GM11168 (cell line): ENCODE results near the gene CNTNAP2.

Experiments
- in situ Hi-C: fragments of 300-500 bp; cut with MboI; formaldehyde crosslinking; loops from one replicate; pipeline ENCODE4 v1.12.0; 2022; ENCODE audit warnings: low sequenced_read_pairs; ENCODE audit not compliant: unreplicated experiment

The CNTNAP2 gene

GRCh38 chr7:146725520-146725919, 608.9 kb downstream of the CNTNAP2 start:
- in situ Hi-C loops: no loop called here

GRCh38 chr7:146728141-146728540, 611.5 kb downstream of the CNTNAP2 start:
- in situ Hi-C loops: no loop called here

GRCh38 chr7:146728611-146729010, 612.0 kb downstream of the CNTNAP2 start:
- in situ Hi-C loops: no loop called here

- in situ Hi-C loops: no loop called here
Measured at GRCh38 chr7:146731185-146731584, 614.6 kb downstream of the CNTNAP2 start.

GRCh38 chr7:146735992-146736391, 619.4 kb downstream of the CNTNAP2 start:
- in situ Hi-C loops: no loop called here

- in situ Hi-C loops: no loop called here
Measured at GRCh38 chr7:146736446-146737190, 620.0 kb downstream of the CNTNAP2 start.

- in situ Hi-C loops: no loop called here
Measured at GRCh38 chr7:146740039-146740438, 623.4 kb downstream of the CNTNAP2 start.

- in situ Hi-C loops: no loop called here
Measured at GRCh38 chr7:146741911-146742310, 625.3 kb downstream of the CNTNAP2 start.

- in situ Hi-C loops: no loop called here
Measured at GRCh38 chr7:146754385-146754784, 637.8 kb downstream of the CNTNAP2 start.

- in situ Hi-C loops: no loop called here
Measured at GRCh38 chr7:146755585-146755984, 639.0 kb downstream of the CNTNAP2 start.

GRCh38 chr7:146764458-146764857, 647.9 kb downstream of the CNTNAP2 start:
- in situ Hi-C loops: no loop called here

- in situ Hi-C loops: no loop called here
Measured at GRCh38 chr7:146768957-146769356, 652.4 kb downstream of the CNTNAP2 start.

GRCh38 chr7:146772601-146773000, 656.0 kb downstream of the CNTNAP2 start:
- in situ Hi-C loops: no loop called here

GRCh38 chr7:146773506-146773905, 656.9 kb downstream of the CNTNAP2 start:
- in situ Hi-C loops: no loop called here

GRCh38 chr7:146781352-146782116, 664.9 kb downstream of the CNTNAP2 start:
- in situ Hi-C loops: no loop called here

- in situ Hi-C loops: no loop called here
Measured at GRCh38 chr7:146787266-146787665, 670.7 kb downstream of the CNTNAP2 start.

GRCh38 chr7:146788008-146788407, 671.4 kb downstream of the CNTNAP2 start:
- in situ Hi-C loops: no loop called here

GRCh38 chr7:146791344-146792285, 675.0 kb downstream of the CNTNAP2 start:
- in situ Hi-C loops: no loop called here

- in situ Hi-C loops: no loop called here
Measured at GRCh38 chr7:146804620-146805019, 688.0 kb downstream of the CNTNAP2 start.

GRCh38 chr7:146805082-146805481, 688.5 kb downstream of the CNTNAP2 start:
- in situ Hi-C loops: no loop called here

- in situ Hi-C loops: no loop called here
Measured at GRCh38 chr7:146826329-146826728, 709.7 kb downstream of the CNTNAP2 start.
